Measurements from ENCODE around the gene CDC42EP5. TPM values are rescaled to one million over a fixed set of nuclear protein-coding genes. Genes with fewer than 3 reads are reported as not detected.
A peak's percentile ranks its signal among the peaks of the same experiment; 100 is the strongest.

CDC42EP5 gene
- total and polyA plus RNA-seq, 2 donors from 2014 or later: 19.3 to 29.9 TPM

- FAIRE-seq (no peak), DNase-seq (peak in 2 of 5 donors; percentile 31 to 70)
- Histone ChIP-seq H3K27ac (ENCODE audit: low read depth in 2 of 2, low read length in 2 of 2) (no peak overlapping the region), H3K9me3 (ENCODE audit: control insufficient read depth in 2 of 3, insufficient read depth in 1 of 3, low read length in 3 of 3) (no peaks in the 10 kb centered on the region), H3K36me3 (ENCODE audit: control insufficient read depth in 2 of 3, insufficient read depth in 3 of 3, low read length in 3 of 3) (peaks cover 5 to 49% (median 34%) of the 10 kb centered on the region in 3 donors), H3K4me1 (ENCODE audit: control insufficient read depth in 2 of 3, insufficient read depth in 2 of 3, low read depth in 1 of 3, low read length in 3 of 3) (peaks cover 0 to 22% (median 20%) of the 10 kb centered on the region in 3 donors), H3K4me3 (ENCODE audit: low read length in 3 of 3) (no peak overlapping the region), H3K9ac (ENCODE audit: low read length in 3 of 3) (peak overlapping the region in 2 of 3 donors; percentile 23 to 97), H3K27me3 (ENCODE audit: control insufficient read depth, insufficient read depth, low read length) (no peaks in the 10 kb centered on the region)
- intact Hi-C loops (cut with DNase I): no loop called here
- no peak for TF ChIP-seq CTCF (IDR thresholded peaks at IDR 0.05; ENCODE audit: borderline replicate concordance, extremely low read depth, insufficient read depth)
Observed at GRCh38 chr19:54451331-54451871, 21.7 kb downstream of the CDC42EP5 start.

- no peak for TF ChIP-seq CTCF (IDR thresholded peaks at IDR 0.05; ENCODE audit: borderline replicate concordance, extremely low read depth, insufficient read depth)
Observed at GRCh38 chr19:54449701-54450069, 23.4 kb downstream of the CDC42EP5 start.

GRCh38 chr19:54448774-54449700 is 24.1 kb downstream of the CDC42EP5 start, which contains the start of gene LENG8:
Gene LENG8, plus strand, starts transcription at chr19:54449199. Its CDS starts 2,146 bp downstream, at chr19:54451345.
- Histone ChIP-seq H3K4me1 (ENCODE audit: control insufficient read depth in 2 of 3, insufficient read depth in 2 of 3, low read depth in 1 of 3, low read length in 3 of 3) (peaks cover 0 to 22% (median 20%) of the 10 kb centered on the region in 3 donors), H3K9me3 (ENCODE audit: control insufficient read depth in 2 of 3, insufficient read depth in 1 of 3, low read length in 3 of 3) (no peaks in the 10 kb centered on the region), H3K9ac (ENCODE audit: low read length in 3 of 3) (peak within 1 kb of the TSS; percentile 94 to 97 (median 94)), H3K36me3 (ENCODE audit: control insufficient read depth in 2 of 3, insufficient read depth in 3 of 3, low read length in 3 of 3) (peaks cover 5 to 29% (median 24%) of the 10 kb centered on the region in 3 donors), H3K27me3 (ENCODE audit: control insufficient read depth, insufficient read depth, low read length) (no peaks in the 10 kb centered on the region), H3K4me3 (ENCODE audit: low read length in 3 of 3) (peak within 1 kb of the TSS; percentile 95 to 97 (median 96)), H3K27ac (ENCODE audit: low read depth in 2 of 2, low read length in 2 of 2) (peak within 1 kb of the TSS; percentile 99)
- TF ChIP-seq CTCF (IDR thresholded peaks at IDR 0.05; ENCODE audit: borderline replicate concordance, extremely low read depth, insufficient read depth): no peak
- FAIRE-seq: peak; percentile 15
- peak; percentile 98 to 99 (median 99) for DNase-seq
- intact Hi-C loops (cut with DNase I): no loop called here

More at GRCh38 chr19:54449701-54450069, 23.4 kb downstream of the CDC42EP5 start:
- H3K27me3 ChIP-seq (ENCODE audit: control insufficient read depth, insufficient read depth, low read length): no peaks in the 10 kb centered on the region
- peak overlapping the region; percentile 95 to 97 (median 96) for H3K4me3 ChIP-seq (ENCODE audit: low read length in 3 of 3)
- peaks cover 5 to 35% (median 29%) of the 10 kb centered on the region in 3 donors for H3K36me3 ChIP-seq (ENCODE audit: control insufficient read depth in 2 of 3, insufficient read depth in 3 of 3, low read length in 3 of 3)
- DNase-seq (no peak), FAIRE-seq (no peak)
- peak overlapping the region; percentile 99 for H3K27ac ChIP-seq (ENCODE audit: low read depth in 2 of 2, low read length in 2 of 2)
- peaks cover 0 to 22% (median 20%) of the 10 kb centered on the region in 3 donors for H3K4me1 ChIP-seq (ENCODE audit: control insufficient read depth in 2 of 3, insufficient read depth in 2 of 3, low read depth in 1 of 3, low read length in 3 of 3)
- H3K9me3 ChIP-seq (ENCODE audit: control insufficient read depth in 2 of 3, insufficient read depth in 1 of 3, low read length in 3 of 3): no peaks in the 10 kb centered on the region
- H3K9ac ChIP-seq (ENCODE audit: low read length in 3 of 3): peak overlapping the region; percentile 86 to 97 (median 91)
- intact Hi-C loops (cut with DNase I): no loop called here
